Sigmoid colon (tissue), 7 donors: Measurements from ENCODE around the gene PRR18. TPM values are rescaled to one million over a fixed set of nuclear protein-coding genes. Genes with fewer than 3 reads are reported as not detected.

Experiments
- DNase-seq: peaks from one replicate; pipeline ENCODE4 v3.0.0-alpha.2; 2019
- H3K27ac ChIP-seq, 4 donors: fragments of 200-600 bp; sonication (generic); one replicate each; pipeline ENCODE4 v1.5.1; 2016 to 2019; ENCODE audit warnings: mild to moderate bottlenecking in 1 of 4
- H3K27me3 ChIP-seq, 3 donors: fragments of 200-600 bp; sonication (generic); one replicate each; pipeline ENCODE4 v1.5.1; 2019; ENCODE audit warnings: mild to moderate bottlenecking in 1 of 3
- H3K36me3 ChIP-seq, 4 donors: fragments of 200-600 bp; sonication (generic); one replicate each; pipeline ENCODE4 v1.5.1; 2016 to 2019
- H3K4me1 ChIP-seq, 4 donors: fragments of 200-600 bp; sonication (generic); one replicate each; pipeline ENCODE4 v1.5.1; 2017 to 2019
- H3K4me3 ChIP-seq, 4 donors: fragments of 200-600 bp; sonication (generic); one replicate each; pipeline ENCODE4 v1.5.1; 2017 to 2019; ENCODE audit warnings: mild to moderate bottlenecking in 2 of 4, moderate library complexity in 1 of 4
- H3K9me3 ChIP-seq, 4 donors: fragments of 200-600 bp in 3 of 4; sonication (generic) in 3 of 4; one replicate each; pipeline versions ENCODE4 v1.5.1 to v1.6.1; 2013 to 2019
- EP300 ChIP-seq, 4 donors: sonication (generic); formaldehyde crosslinking; IDR thresholded peaks; one replicate each; pipeline ENCODE4 v1.6.1; 2017; ENCODE audit warnings: antibody characterized with exemption in 4 of 4
- POLR2A ChIP-seq, 2 donors: fragments of 450-650 bp; IDR thresholded peaks; one replicate each; pipeline ENCODE4 v1.6.1; 2016; ENCODE audit warnings: antibody characterized with exemption in 2 of 2, mild to moderate bottlenecking in 2 of 2, moderate library complexity in 2 of 2
- POLR2AphosphoS5 ChIP-seq, 4 donors: sonication (generic); formaldehyde crosslinking; IDR thresholded peaks; one replicate each; pipeline ENCODE4 v1.6.1; 2017; ENCODE audit warnings: antibody characterized with exemption in 4 of 4
- WGBS, 2 donors: extraction: QIAGEN DNeasy Blood & Tissue Kit; methylation state at CpG; one replicate each; pipeline ENCODE4 v1.1.7; 2013; 5-methylcytosine and 5-hydroxymethylcytosine counted together
- intact Hi-C: fragments of 100-400 bp; cut with DNase I; formaldehyde crosslinking; loops from one replicate; pipeline ENCODE4 v1.15.1; 2023
- polyA plus RNA-seq, 3 donors: library from polyadenylated mRNA; stranded (reverse); fragments of 200-250 nt; gene quantifications; one replicate each; pipeline ENCODE4 v1.2.3, GENCODE V29; 2013
- total RNA-seq, 4 donors: library from RNA; depleted of rRNA; stranded (reverse); fragments of >200 nt; gene quantifications; one replicate each; pipeline ENCODE4 v1.1.0, GENCODE V29; 2016
- TF ChIP-seq, protein P1 (sequence below), 4 experiments: fragments of 450-650 bp in 3 of 4; fragments of 200-600 bp in 1 of 4; IDR thresholded peaks; one replicate each; pipeline ENCODE4 v1.5.1; 2016 to 2019; ENCODE audit warnings: antibody characterized with exemption in 4 of 4, mild to moderate bottlenecking in 3 of 4, moderate library complexity in 2 of 4
- donor health status: healthy with polysubstance abuse.
- donor health status: Bipolar disorder and iron deficiency.
- donor health status: healthy.

The PRR18 gene
- total and polyA plus RNA-seq, 7 donors: 0.06 to 0.41 TPM; not detected in 5

DNA sequence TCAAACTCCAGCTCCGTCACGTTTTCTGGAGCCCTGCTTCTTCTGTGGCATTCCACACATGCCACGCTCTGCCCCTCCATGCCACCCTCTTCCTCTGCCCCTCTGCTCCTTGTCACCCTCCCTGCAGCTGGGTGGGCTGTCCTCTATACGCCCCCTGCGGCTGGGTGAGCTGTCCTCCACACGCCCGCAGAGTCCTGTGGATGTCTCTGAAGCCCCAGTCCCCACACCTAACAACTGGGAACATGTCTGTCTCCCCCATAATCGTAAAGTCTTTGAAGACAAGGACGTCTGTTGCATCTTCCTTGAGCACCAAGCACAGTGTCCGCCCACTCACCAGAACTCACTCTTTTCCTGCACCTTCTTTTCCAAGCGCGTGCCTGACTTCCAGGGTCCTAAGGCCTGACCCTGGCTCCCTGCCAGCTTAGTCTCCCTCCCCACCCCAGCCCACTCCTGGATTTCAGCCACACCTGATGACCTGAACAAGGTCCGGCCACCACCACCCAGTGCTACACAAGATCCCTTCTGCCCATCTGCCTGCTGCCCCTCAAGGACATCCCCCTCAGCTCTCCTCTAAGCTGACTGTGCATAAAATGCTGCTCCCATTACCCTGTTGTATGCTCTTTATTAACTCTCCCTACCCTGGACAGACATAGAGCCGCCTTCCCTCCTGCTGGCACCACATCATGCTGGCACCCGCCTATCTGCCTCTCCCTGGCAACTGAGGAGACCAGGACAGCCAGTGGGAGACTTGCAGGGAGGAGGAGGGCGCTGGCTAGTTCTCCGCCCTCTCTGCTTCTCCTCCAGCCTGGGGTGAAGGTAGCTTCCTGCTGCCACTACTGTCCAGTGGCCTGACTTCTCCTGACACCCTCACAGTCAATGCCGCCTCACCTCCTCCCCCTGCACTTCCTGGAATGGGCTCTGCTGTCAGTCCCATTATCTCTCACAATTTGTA lies 10.7 kb upstream of the PRR18 start:
- Histone ChIP-seq H3K27ac (no peak overlapping the region), H3K9me3 (no peaks in the 10 kb centered on the region), H3K4me3 (no peak overlapping the region), H3K27me3 (no peaks in the 10 kb centered on the region), H3K36me3 (peaks cover 0 to 46% (median 12%) of the 10 kb centered on the region in 4 donors), H3K4me1 (no peaks in the 10 kb centered on the region)
- DNase-seq: no peak
- TF ChIP-seq POLR2AphosphoS5 (IDR thresholded peaks at IDR 0.05) (no peak), POLR2A (IDR thresholded peaks at IDR 0.05) (no peak), EP300 (IDR thresholded peaks at IDR 0.05) (no peak)
- TF ChIP-seq, protein P1, sequence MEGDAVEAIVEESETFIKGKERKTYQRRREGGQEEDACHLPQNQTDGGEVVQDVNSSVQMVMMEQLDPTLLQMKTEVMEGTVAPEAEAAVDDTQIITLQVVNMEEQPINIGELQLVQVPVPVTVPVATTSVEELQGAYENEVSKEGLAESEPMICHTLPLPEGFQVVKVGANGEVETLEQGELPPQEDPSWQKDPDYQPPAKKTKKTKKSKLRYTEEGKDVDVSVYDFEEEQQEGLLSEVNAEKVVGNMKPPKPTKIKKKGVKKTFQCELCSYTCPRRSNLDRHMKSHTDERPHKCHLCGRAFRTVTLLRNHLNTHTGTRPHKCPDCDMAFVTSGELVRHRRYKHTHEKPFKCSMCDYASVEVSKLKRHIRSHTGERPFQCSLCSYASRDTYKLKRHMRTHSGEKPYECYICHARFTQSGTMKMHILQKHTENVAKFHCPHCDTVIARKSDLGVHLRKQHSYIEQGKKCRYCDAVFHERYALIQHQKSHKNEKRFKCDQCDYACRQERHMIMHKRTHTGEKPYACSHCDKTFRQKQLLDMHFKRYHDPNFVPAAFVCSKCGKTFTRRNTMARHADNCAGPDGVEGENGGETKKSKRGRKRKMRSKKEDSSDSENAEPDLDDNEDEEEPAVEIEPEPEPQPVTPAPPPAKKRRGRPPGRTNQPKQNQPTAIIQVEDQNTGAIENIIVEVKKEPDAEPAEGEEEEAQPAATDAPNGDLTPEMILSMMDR (IDR thresholded peaks at IDR 0.05): no peak
- WGBS, 2 donors: 85 to 86% methylated on average over 18 of the region's 18 CpGs
- intact Hi-C loops: no loop called here

DNA sequence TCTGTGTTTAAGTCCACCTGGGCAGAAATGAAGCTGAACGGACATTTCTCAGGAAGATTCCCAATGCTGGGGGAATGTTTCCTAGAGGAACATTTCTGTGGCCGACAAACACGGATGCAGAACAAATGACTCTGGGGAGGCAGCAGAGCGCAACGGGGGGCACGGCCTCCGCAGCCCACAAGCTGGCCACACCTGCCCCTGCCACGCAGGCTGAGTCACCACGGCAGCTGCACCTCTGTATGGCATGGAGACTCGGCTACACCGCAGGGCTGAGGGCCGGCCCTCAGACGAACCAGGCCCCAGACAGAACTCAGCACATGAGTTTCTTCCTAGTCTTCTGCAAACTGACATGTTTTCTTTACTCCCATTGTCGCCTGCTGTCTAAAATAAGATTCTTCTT lies 10.0 kb upstream of the PRR18 start:
- Histone ChIP-seq H3K4me3 (no peak overlapping the region), H3K27me3 (no peaks in the 10 kb centered on the region), H3K27ac (no peak overlapping the region), H3K36me3 (peaks cover 0 to 39% (median 7%) of the 10 kb centered on the region in 4 donors), H3K4me1 (no peaks in the 10 kb centered on the region), H3K9me3 (no peaks in the 10 kb centered on the region)
- no peak for DNase-seq
- TF ChIP-seq POLR2AphosphoS5 (IDR thresholded peaks at IDR 0.05): no peak
- 76 to 77% methylated on average over 14 of the region's 14 CpGs for WGBS, 2 donors
- intact Hi-C loops: no loop called here

DNA sequence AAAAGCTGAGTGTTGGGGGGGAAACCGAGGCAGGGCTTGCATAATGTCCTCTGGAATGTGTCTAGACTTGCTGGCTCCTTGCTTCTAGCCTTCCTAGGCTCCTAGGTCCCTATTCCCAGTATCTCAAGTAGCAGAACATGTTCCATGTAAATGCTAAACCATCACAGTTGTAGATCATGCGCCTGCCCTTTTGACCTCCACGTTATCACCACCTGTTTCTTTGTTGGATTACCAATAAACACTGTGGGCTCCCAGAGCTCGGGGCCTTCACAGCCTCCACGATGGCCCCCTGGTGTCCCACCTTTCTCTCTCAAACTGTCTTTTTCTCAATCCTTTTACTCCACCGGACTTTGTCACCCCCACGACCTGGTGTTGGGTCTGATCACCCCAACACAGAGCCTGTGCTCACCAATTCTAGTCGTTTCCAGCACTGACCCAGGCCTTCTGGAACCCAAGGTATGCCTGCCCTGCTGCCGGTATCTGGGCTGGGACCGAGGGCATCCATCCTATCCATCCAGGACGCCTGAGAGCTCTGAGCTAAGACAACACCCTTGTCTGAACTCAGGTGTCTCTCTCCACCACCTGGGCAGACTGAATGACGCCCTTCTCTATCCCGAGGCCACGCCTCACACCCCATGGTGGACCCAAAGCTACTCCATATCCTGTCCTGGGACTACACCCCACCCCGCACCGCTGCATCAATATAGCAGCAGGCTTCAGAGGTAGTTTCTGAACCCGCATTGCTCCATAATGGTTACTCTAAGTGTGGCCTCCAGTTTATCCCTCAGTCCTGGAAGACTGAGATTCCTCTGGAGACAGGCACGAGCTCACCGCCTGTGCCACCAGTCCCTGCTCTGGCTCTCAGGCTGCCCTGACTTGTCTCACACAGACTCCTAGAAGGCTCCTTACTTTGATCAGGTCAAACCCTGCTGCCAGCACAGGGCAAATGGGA lies 9.3 kb upstream of the PRR18 start:
- 71 to 87% methylated on average over 19 of the region's 19 CpGs for WGBS, 2 donors
- DNase-seq: no peak

GRCh38 chr6:166315436-166315835 lies 7.2 kb upstream of the PRR18 start:
- Histone ChIP-seq H3K4me3 (no peak overlapping the region), H3K36me3 (peaks cover 0 to 12% (median 0%) of the 10 kb centered on the region in 4 donors), H3K9me3 (no peaks in the 10 kb centered on the region), H3K27me3 (no peaks in the 10 kb centered on the region), H3K27ac (no peak overlapping the region), H3K4me1 (no peaks in the 10 kb centered on the region)
- no peak for DNase-seq
- intact Hi-C loops: no loop called here
- 76 to 90% methylated on average over 11 of the region's 11 CpGs for WGBS, 2 donors
- TF ChIP-seq, protein P1 (IDR thresholded peaks at IDR 0.05): no peak
- TF ChIP-seq POLR2AphosphoS5 (IDR thresholded peaks at IDR 0.05): no peak

More for the DNA sequence above, 9.3 kb upstream of the PRR18 start:
- intact Hi-C loops: no loop called here
- Histone ChIP-seq H3K27ac (no peak overlapping the region), H3K36me3 (peaks cover 0 to 32% (median 5%) of the 10 kb centered on the region in 4 donors), H3K4me3 (no peak overlapping the region), H3K27me3 (no peaks in the 10 kb centered on the region), H3K4me1 (no peaks in the 10 kb centered on the region), H3K9me3 (no peaks in the 10 kb centered on the region)
- TF ChIP-seq POLR2A (IDR thresholded peaks at IDR 0.05) (no peak), EP300 (IDR thresholded peaks at IDR 0.05) (no peak), POLR2AphosphoS5 (IDR thresholded peaks at IDR 0.05) (no peak)
- TF ChIP-seq, protein P1 (IDR thresholded peaks at IDR 0.05): no peak

DNA sequence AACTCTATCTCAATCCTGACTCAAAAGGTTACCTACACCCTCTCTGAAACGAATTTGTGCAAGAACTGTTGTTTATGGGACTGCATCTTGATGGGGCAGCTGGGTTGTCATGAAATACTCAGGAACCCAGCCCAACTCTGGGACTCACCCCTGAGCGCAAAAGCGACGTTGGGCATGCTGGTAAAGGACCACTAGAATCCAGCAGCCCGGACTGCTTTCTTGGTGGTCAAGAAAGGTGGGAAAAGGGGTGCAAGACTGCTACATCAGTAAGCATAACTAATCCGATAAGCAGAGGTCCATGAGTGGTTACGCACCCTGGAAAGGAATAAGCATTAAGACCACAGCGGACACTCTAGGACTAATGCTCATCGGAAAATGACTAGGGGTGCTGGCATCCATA lies 6.3 kb upstream of the PRR18 start:
- H3K4me1 ChIP-seq: no peaks in the 10 kb centered on the region
- H3K4me3 ChIP-seq: no peak overlapping the region
- H3K9me3 ChIP-seq: no peaks in the 10 kb centered on the region
- H3K36me3 ChIP-seq: peaks cover 0 to 4% (median 0%) of the 10 kb centered on the region in 4 donors
- peaks cover 0 to 3% (median under 1%) of the 10 kb centered on the region in 3 donors for H3K27me3 ChIP-seq
- intact Hi-C loops: no loop called here
- DNase-seq: no peak
- H3K27ac ChIP-seq: no peak overlapping the region
- WGBS, 2 donors: 81 to 89% methylated on average over 9 of the region's 9 CpGs
- TF ChIP-seq, protein P1 (IDR thresholded peaks at IDR 0.05): no peak
